G401 (cell line): ENCODE results near the gene FOXP1. TPM values are rescaled to one million over a fixed set of nuclear protein-coding genes. Genes with fewer than 3 reads are reported as not detected.
A peak's percentile ranks its signal among the peaks of the same experiment; 100 is the strongest.
"Not testable (repeated sequence)": the region's sequence is repeated elsewhere in the genome, so short reads cannot be mapped to it uniquely, and the experiment has no call there.

ENCODE experiments used
- DNase-seq: peaks from one replicate; pipeline ENCODE4 v3.0.0-alpha.2; 2015; ENCODE audit warnings: low spot score
- in situ Hi-C: cut with HindIII; loops from 2 replicates; pipeline ENCODE4 v1.10.0; 2016; ENCODE audit warnings: low sequenced_read_pairs, mixed read lengths
- total RNA-seq: library from RNA; depleted of rRNA; stranded (reverse); fragments of >200 nt; shearing (Covaris generic); gene quantifications from 2 replicates; pipeline ENCODE4 v1.2.3, GENCODE V29; 2014

FOXP1 gene
- total RNA-seq, 1 experiment from 2014 or later: 9.7 TPM

- in situ Hi-C loops: no loop called here
- peak; percentile 83 for DNase-seq
Observed at GRCh38 chr3:71542521-71543370, 40.8 kb downstream of the FOXP1 start.

GRCh38 chr3:71541313-71541712 is 42.2 kb downstream of the FOXP1 start:
- DNase-seq: no peak
- in situ Hi-C loops: no loop called here

- no peak for DNase-seq
- in situ Hi-C loops: no loop called here
Observed at GRCh38 chr3:71537211-71537611, 46.3 kb downstream of the FOXP1 start.

- DNase-seq: no peak
- in situ Hi-C loops: no loop called here
Observed at GRCh38 chr3:71536376-71536965, 47.1 kb downstream of the FOXP1 start.

GRCh38 chr3:71533588-71533987 is 49.9 kb downstream of the FOXP1 start:
- no peak for DNase-seq
- in situ Hi-C loops: no loop called here

- no peak for DNase-seq
- in situ Hi-C loops: no loop called here
Observed at GRCh38 chr3:71532639-71533395, 50.7 kb downstream of the FOXP1 start.

- no peak for DNase-seq
Observed at GRCh38 chr3:71530903-71531530, 52.5 kb downstream of the FOXP1 start.

GRCh38 chr3:71528816-71529215 is 54.7 kb downstream of the FOXP1 start:
- DNase-seq: no peak
- in situ Hi-C loops: no loop called here

More at GRCh38 chr3:71530903-71531530, 52.5 kb downstream of the FOXP1 start:
- in situ Hi-C loops: no loop called here

GRCh38 chr3:71526448-71526847 is 57.1 kb downstream of the FOXP1 start:
- DNase-seq, in situ Hi-C loops: not testable (repeated sequence)

GRCh38 chr3:71525391-71525790 is 58.1 kb downstream of the FOXP1 start:
- in situ Hi-C loops: no loop called here
- DNase-seq: no peak

- DNase-seq: no peak
- in situ Hi-C loops: no loop called here
Observed at GRCh38 chr3:71524672-71525071, 58.9 kb downstream of the FOXP1 start.

- DNase-seq: no peak
- in situ Hi-C loops: no loop called here
Observed at GRCh38 chr3:71523628-71524027, 59.9 kb downstream of the FOXP1 start.

GRCh38 chr3:71521940-71522876 is 61.3 kb downstream of the FOXP1 start:
- no peak for DNase-seq
- in situ Hi-C loops: no loop called here

- in situ Hi-C loops: no loop called here
Observed at GRCh38 chr3:71521021-71521352, 62.5 kb downstream of the FOXP1 start.

GRCh38 chr3:71520161-71521020 is 63.1 kb downstream of the FOXP1 start:
- in situ Hi-C loops: no loop called here
- DNase-seq: peak; percentile 41

More at GRCh38 chr3:71521021-71521352, 62.5 kb downstream of the FOXP1 start:
- no peak for DNase-seq

- in situ Hi-C loops: no loop called here
- DNase-seq: no peak
Observed at GRCh38 chr3:71518089-71518488, 65.4 kb downstream of the FOXP1 start.

- no peak for DNase-seq
Observed at GRCh38 chr3:71517271-71517791, 66.2 kb downstream of the FOXP1 start.

More at GRCh38 chr3:71517271-71517791, 66.2 kb downstream of the FOXP1 start:
- in situ Hi-C loops: no loop called here
